HG02973 (cell line): ENCODE results near the gene PDGFC.

ENCODE experiments used
- ATAC-seq: cut with Tn5 transposase; IDR thresholded peaks from one replicate; pipeline ENCODE4 v1.9.1; 2021; ENCODE audit warnings: moderate library complexity; ENCODE audit not compliant: unreplicated experiment

Gene PDGFC

GRCh38 chr4:156975686-156976085 is 4.1 kb upstream of the PDGFC start:
- no peak for ATAC-seq

DNA sequence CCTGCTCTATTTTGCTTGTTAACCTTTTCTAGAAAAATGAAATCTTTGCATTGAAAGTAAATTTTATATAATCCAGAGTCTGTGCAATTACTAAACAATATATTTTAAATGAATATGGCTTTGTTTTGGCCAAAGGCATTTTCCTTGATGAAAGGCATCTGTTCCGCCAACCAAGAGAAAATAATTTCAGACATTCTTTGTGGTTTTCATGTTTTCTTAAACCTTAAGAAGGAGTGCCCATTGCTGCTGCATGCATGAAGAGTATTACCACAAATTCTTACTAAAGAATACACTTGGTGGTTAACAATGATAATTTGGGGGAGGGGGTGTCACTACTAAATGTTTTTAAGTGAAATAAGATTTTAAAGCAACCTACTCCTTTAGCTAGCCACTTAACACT is 2.7 kb upstream of the PDGFC start:
- no peak for ATAC-seq

DNA sequence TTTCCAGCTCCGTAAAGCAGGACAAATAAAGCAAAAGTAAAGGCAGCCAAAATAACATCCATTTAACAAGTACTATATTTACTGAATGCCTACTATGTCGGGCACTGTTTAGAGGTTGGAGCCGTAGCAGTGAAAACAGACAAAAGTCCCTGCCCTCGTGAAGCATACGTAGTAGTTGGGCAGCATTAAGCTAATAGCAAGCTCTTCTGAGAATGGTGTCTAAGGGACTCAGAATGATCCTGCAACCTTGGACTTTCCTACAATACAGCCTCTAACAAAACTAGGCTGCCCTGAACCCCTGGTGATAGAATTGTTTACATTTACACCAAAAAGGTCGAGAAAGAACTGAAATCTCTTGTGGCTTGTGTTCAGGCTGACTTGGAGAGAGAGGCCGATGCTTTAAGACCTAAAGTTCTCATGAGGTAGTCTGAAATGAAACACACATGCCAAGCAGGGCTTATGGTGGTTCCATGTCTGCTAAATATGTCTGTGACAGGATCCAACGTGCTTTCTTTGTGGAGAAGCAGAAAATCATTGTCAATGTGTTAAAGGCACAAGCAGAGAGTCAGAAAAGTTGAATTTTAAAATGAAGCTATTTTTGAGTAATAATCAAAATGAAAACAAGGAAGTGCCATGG is 898 bp upstream of the PDGFC start:
- no peak for ATAC-seq

- no peak for ATAC-seq
These were observed 379 bp downstream of the PDGFC start for GRCh38 chr4:156971165-156971675.

GRCh38 chr4:156970501-156971164 is 966 bp downstream of the PDGFC start:
- no peak for ATAC-seq

GRCh38 chr4:156969911-156970310 is 1.7 kb downstream of the PDGFC start:
- no peak for ATAC-seq

- ATAC-seq, result no peak
These were observed 2.5 kb downstream of the PDGFC start for GRCh38 chr4:156969101-156969500.

- ATAC-seq, result peak; percentile 76
These were observed 3.1 kb downstream of the PDGFC start for GRCh38 chr4:156968479-156968984.

- ATAC-seq, result no peak
These were observed 4.8 kb downstream of the PDGFC start for GRCh38 chr4:156966836-156967235.

DNA sequence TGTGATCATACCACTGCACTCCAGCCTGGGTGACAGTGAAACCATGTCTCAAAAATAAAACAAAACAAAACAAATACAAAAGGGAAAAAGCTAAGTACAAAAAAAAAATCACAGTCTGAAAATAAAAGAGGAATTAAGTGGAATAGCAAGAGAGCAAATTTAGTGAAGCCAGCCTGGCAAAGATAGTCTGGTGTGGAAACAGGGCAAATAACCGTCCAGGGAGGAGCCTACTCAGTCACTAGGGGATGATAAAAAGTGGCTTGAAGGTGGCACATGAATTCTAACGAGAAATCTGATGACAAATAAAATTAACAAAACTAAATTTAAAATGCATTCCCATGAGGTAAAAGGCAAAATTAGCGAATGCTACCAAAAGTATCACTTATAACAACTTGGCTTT is 8.2 kb downstream of the PDGFC start:
- ATAC-seq, result no peak

DNA sequence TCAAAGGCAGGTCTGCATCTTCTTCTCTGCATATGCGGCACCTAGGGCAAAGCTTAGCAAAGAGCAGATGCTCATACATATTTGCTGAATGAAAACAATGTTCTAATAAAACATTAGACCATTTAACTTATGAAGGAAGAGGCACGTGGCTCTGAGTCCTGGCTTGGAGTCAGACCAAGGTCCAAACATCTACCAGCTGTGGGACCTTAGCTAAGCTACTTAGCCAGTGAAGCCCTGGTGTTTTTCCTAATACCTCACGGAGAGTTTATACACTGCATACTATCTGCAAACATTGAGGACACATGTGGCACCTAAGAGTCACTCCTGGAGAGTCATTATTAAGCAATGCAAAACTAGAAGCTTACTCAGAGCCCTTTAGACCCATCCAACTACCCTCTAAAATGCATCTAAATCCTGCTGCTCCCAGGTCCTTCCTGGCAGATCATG is 9.0 kb downstream of the PDGFC start:
- no peak for ATAC-seq

DNA sequence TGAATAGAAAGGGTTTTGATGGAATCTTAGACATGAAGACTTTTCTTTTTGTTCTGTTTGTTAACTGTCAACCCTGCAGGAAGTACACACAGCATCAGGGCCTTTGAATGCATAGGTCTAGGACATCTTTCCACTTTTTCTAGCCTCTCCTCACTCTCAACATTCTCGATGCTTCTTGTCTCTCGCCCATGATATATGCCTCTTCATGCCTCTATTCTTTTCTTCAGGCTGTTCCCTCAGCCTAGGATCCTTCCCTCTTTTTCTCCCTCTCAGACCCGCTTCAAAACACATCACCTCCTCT is 9.6 kb downstream of the PDGFC start:
- no peak for ATAC-seq

- no peak for ATAC-seq
These were observed 10.2 kb downstream of the PDGFC start for GRCh38 chr4:156961196-156962057.

- ATAC-seq, result no peak
These were observed 12.3 kb downstream of the PDGFC start for GRCh38 chr4:156959298-156959702.

DNA sequence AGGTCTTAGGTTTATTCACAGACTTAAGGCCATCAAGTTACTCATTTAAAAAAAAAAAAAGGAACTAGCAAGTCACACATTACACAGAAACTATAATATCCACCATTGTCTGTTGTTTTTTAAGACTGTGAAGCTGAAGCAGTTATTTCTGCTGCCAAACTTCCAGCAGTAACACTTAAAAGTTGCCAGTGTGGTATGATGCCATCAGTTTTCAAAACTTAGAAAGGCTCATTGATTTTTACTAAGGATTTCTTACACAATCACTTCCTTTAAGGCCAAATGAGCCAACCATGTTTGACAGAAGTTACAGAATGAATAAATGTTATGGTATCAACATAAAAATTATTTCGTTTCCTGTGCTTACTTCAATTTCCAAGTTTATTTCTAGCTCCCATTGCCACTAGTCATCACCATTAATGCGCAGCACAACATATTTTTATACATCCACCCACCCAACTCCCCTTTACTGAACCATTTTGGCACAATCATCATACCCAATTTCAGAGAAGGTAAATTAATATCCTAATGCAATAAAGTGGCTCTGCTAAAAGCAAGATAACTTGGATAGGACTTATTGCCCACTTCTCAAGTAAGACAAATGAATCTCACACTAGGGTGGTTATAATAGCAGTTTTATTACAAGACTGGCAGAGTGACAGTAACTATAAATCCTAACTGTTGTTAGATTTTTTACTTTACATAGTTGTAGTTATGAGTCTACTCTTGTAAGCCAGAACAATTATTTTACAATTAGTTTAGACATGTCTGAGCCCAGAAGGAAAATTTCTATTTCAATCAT is 13.1 kb downstream of the PDGFC start:
- ATAC-seq, result no peak

DNA sequence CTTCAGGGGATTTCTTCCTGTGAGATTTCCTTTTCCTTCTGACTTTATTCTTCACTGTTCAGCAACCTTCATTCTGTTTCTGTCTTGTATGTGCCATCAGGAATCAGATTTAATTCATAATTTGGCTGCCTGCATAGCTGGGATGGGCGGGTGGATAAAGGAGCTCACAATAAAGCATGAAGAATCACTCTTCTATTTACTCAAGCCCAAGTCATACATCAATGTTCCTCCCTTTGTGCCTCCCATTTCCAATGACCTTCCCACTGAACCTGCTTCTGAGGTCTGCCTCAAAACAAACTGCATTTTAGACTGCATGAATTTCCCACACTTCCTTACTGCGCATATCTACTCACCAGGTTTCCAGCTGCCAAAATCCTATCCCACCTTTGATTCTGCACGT is 14.0 kb downstream of the PDGFC start:
- ATAC-seq, result no peak

GRCh38 chr4:156956826-156957368 is 14.7 kb downstream of the PDGFC start:
- ATAC-seq, result no peak

DNA sequence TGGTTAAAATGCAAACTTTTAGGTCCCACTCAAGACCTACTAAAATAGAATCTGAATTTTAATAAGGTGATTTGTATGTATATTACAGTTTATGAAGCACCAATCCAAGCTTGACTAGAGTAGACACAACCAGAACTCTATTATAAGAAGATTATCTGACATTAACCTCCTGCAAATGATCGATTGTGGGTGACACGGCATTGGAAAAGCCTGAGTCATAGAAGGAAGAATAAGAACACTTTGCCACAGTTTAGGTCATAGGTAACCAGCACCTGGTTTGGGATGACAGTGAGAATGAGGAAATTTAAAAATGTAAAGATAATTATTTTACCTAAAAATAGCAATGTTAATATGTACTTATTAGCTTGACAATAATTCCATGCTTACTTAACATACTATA is 15.2 kb downstream of the PDGFC start:
- ATAC-seq, result no peak

- ATAC-seq, result no peak
These were observed 17.0 kb downstream of the PDGFC start for GRCh38 chr4:156954587-156954986.

GRCh38 chr4:156953951-156954350 is 17.6 kb downstream of the PDGFC start:
- ATAC-seq, result no peak

DNA sequence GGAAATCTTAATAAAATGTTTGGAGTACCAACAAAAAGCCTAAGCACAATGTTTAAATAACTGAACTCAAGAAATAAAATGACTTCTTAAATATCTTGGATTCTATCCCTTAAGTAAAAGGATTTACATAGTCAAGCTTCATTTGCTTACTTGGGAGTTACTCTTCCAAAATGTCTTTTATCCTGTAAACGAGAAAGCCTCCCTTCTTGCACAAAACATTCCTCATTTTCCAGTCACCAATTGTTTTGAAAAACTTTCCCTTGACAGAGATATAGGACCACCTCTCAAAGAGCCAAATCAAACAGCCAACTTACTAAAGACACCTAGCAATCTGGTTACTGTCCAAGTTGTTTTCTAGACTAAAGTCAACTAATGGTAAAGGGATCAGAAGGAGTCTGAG is 18.6 kb downstream of the PDGFC start:
- ATAC-seq, result no peak
